GM18499 (cell line): ENCODE data around the gene HINFP.

Source experiments
- ATAC-seq: cut with Tn5 transposase; IDR thresholded peaks from one replicate; pipeline ENCODE4 v1.9.1; 2021; ENCODE audit warnings: moderate number of reproducible peaks; ENCODE audit not compliant: insufficient read depth, unreplicated experiment

Gene HINFP

DNA sequence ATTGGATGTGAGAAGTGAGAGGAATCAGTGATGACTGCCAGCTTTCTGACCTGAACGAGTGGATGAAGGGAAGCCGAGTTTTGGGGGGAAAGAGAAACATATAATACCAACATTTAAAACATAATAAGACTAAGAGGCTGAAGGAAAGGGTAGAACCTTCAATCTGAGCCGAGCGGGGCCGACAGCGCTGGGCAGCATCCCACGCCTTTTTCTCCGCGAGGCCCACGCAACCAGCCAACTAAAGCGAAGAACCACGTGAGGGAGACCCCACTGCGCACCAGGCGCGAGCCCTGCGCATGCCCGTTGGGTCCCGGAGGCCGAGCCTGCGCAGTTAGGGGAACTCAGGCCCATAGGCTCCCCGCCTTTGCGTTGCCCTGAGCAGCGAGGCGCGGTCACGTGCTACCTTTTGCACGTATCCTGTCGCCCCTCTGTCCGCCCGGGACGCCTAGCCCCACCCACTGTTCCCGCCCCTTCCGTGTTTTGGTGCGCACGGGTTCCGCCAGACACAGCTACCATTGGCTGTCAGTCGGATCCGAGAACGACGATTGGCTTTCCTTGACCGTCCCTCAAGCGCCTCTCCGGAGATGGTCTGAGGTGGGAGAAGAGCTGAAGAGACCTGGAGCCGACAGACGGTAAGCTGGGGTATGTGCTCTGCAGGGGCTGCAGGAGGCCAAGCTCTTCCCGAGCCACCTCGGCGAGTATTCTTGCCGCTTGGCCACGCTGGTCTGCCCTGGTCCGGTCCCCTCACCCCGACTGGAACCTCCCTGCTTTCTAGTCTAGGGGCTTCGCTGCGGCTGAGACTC, at the start of gene HINFP:
TSS of gene HINFP (plus strand) at position 573 of the 803 bp plus-strand sequence. CDS start 5,365 bp downstream, outside the sequence.
- ATAC-seq: peak; percentile 92

GRCh38 chr11:119077839-119078238, 43.5 kb upstream of the HINFP start:
- no peak for ATAC-seq

GRCh38 chr11:119078675-119079420, 42.5 kb upstream of the HINFP start:
- ATAC-seq: no peak

DNA sequence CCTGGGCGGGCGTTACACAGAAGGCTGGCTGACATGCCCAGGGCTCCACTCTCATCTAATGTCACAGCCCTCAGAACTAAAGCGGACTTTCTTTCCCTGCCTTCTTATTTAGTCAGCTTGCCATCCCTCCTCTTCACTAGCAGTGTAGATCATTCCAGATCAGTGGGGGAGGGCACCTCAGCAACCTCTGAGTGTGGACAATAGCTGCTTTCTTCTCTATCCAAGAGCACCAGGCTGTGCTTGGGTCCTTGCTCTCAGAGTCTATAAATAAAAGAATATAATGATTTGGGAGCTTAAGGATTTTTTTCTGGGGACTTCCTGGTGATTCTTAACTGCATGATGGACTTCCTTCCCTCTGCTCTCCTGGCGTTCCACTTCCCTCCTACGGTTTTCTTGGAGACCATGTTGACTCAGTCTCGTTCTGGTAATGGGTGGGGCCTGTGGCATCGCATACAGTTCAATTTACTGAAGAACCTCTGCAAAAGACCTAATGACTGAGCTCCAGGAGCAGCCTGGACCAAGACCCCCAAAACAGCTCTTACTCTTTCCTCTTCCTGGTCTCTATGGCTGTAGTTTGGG, 39.6 kb upstream of the HINFP start:
- no peak for ATAC-seq

DNA sequence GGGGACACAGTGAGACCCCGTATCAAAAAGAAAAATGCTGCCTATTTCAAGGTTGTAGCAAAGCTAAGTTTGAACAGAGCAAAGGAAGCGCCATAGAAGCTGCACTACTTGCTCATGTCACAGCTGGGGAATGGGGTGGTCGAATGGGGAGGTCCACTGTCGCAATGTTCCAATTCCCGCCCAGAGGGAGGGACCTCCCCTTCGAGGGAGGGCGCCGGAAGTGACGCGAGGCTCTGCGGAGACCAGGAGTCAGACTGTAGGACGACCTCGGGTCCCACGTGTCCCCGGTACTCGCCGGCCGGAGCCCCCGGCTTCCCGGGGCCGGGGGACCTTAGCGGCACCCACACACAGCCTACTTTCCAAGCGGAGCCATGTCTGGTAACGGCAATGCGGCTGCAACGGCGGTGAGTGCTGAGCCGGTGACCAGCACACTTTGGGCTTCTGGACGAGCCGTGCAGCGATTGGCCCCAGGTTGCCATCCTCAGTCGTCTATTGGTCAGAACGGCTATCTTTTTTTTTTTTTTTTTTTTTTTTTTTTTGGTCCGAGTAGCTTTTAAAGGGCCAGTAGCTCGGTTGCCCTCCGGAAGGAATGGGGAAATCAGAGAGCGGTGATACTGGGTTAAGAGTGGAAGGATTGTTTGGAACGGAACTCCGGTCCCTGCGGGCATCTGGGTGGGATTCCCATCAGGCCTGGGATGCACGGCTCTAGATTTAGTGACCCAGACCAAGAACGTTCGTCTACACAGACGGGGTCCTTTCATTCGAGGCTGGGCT, 36.5 kb upstream of the HINFP start, which contains the start of gene HMBS:
TSS of gene HMBS (plus strand) at position 219 of the 774 bp plus-strand sequence. CDS start at position 372, 153 bp downstream.
- ATAC-seq: peak; percentile 75

DNA sequence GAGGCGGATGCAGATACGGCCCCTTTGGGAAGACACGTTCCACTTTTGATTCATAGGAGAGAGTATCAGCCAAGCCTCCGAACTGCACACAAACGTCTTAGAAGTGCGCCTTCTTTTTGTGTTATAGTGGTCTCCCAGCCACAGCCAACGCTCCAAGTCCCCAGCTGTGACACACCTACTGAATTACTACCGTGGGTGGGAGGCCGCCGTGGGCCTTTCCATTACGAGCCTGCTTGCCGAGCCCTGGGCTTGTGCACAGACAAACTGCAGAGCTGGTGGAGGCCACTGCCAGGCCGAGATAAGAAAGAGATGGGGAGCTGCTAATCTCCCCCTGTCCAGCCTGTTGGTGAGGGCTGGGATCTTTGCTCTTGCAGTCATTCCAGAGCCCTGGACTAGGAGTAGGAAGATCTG, 35.9 kb upstream of the HINFP start:
- ATAC-seq: no peak

DNA sequence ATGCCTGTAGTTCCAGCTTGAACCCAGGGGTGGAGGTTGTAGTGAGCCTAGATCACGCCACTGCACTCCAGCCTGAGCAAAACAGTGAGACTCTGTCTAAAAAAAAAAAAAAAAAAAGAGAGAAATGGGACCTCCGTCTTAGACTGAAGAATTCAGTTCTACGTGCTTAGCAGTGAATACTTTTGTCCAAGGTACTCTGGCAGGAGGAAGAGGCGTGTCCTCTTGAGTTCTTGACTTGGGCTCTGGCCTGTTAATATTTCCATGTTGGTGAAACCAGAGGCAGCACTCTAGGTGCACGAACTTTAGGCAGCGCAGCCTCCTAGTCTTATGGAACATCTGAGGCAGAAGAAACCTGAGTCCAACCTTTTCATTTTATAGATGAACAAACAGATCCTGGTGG, 34.3 kb upstream of the HINFP start:
- no peak for ATAC-seq

DNA sequence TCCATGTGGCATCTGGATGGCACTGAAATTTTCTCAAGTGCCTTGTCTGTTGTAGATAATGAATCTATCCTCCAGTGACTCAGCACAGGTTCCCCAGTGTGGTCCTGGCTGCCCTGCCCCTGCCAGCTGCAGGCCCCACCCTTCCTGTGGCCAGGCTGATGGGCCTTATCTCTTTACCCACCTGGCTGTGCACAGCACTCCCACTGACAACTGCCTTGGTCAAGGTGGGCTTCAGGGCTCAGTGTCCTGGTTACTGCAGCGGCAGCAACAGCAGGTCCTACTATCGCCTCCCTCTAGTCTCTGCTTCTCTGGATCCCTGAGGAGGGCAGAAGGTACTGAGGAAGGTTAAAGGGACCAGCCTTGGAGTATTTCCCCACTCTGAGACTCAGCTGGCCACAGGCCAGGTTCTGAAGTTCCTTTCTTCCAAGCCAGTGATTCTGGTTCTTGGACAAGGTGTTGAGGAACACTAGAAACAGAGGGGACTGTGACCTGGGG, 33.6 kb upstream of the HINFP start:
- no peak for ATAC-seq

GRCh38 chr11:119088406-119088805, 33.0 kb upstream of the HINFP start:
- ATAC-seq: no peak

- no peak for ATAC-seq
These were observed 32.1 kb upstream of the HINFP start for GRCh38 chr11:119089319-119089718.

DNA sequence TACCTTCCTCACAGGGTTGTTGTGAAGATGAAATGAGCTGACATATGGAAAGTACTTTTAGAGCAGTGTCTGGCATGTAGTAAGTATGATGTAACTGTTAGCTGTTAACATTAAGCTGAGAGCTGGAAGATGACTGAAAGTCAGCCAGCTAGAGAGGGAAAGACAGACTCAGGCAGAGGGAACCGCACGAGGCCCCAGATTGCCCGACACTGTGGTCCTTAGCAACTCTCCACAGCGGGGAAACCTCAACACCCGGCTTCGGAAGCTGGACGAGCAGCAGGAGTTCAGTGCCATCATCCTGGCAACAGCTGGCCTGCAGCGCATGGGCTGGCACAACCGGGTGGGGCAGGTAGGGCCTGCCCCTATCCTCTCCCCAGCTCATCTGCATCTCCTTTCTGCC, 30.2 kb upstream of the HINFP start:
- ATAC-seq: no peak

- ATAC-seq: no peak
These were observed 29.2 kb upstream of the HINFP start for GRCh38 chr11:119091966-119092879.

DNA sequence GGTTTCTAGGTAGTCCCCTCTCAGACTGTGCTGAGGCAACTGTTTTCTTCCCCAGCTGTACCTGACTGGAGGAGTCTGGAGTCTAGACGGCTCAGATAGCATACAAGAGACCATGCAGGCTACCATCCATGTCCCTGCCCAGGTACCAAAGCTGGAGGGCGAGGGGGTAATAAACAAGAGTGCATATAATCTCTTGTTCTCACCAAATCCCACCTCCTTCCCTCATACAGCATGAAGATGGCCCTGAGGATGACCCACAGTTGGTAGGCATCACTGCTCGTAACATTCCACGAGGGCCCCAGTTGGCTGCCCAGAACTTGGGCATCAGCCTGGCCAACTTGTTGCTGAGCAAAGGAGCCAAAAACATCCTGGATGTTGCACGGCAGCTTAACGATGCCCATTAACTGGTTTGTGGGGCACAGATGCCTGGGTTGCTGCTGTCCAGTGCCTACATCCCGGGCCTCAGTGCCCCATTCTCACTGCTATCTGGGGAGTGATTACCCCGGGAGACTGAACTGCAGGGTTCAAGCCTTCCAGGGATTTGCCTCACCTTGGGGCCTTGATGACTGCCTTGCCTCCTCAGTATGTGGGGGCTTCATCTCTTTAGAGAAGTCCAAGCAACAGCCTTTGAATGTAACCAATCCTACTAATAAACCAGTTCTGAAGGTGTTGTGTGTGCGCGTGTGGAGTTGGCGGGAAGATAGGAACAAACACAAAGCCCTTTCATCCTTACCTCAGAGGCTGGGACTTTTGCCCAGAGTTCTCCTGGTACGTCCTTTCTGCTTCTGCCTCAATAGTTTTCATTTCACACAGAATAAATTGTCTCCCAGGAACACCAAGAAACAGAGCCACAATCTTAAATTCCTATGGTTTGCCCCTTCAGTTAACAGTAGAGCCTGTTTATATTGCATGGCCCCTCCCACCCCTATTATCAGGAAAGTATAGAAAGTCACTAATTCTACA, 28.2 kb upstream of the HINFP start:
- ATAC-seq: no peak

DNA sequence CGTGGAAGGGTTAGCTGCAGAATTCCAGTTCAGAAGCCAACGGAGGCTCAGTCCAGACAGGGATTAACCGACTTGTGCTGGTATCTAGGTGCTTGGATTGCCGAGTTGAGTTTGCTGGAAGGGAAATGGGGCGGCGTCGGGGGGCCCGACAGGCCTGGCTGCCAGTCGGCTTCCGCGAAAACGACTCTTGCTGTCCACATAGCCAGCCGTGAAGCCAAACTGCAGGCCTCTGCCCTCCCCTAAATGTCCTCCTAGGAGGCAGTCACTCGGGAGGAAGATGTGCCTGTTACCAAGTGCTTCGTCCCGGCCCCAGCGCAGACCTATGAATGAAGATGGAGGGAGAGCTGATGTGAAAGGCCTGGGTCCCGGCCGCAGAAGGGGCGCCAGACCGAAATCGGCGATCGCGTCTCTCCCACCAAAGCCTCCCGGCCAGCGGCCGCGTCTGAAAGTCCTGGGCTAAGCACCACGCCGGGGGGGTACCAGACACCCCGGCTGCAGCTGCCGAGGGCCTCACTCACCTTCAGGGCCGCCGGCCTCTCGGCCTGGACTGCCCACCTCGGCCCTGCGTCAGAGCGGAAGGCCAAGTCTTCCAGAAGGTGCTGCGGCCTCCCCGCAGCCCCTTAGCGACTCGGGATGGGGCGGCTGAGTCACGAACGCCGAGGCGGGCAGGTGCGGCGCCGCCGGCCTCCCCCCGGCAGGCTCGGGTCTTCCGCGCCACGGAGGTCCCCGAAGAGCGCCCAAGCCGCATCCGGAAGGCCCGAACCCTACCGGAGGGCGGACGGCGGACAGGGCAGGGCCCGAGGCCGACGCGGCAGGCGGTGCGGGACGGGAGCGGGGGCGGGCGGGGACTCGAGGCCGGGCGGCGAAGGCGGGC, 27.2 kb upstream of the HINFP start:
- no peak for ATAC-seq

DNA sequence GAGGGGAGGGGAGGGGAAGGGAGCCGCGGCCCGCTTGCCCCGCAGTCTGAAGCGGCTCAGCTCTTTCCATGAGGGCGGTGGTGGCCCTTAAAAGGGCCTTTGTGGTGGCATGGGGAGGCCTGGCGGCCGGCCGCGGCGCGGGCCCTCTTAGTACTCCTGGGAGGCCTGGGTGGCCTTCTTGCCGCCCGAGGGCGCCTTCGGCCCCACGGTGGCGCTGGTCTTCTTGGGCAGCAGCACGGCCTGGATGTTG, 26.6 kb upstream of the HINFP start:
- no peak for ATAC-seq

DNA sequence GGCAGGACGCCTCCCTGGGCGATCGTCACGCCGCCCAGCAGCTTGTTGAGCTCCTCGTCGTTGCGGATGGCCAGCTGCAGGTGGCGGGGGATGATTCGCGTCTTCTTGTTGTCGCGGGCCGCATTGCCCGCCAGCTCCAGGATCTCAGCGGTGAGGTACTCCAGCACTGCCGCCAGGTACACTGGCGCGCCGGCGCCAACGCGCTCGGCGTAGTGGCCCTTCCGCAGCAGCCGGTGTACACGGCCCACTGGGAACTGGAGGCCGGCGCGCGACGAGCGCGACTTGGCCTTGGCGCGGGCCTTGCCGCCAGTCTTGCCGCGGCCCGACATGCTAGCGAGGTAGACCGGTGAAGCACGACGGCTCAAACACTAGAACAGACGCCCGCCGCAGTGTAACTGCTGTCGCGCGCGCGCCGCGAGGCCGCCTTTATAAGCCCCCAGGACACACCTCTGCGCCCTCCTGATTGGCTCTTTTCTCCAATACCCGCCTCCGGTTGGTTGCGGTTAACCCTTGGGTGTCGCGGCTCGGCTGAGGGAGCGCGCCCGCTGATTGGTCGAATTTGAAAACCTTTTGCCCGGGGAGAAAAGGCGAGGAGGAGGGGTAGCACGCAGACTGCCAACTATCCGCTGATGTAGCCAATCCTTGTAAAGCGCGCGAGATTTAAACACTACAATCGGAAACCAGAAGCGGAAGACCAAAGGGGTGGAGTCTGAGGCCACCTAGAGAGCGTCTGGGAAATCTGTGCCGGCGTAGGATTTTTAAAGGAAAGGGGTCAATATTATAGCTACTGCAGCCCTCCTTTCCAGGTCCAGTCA, 26.1 kb upstream of the HINFP start:
- peak; percentile 69 for ATAC-seq

DNA sequence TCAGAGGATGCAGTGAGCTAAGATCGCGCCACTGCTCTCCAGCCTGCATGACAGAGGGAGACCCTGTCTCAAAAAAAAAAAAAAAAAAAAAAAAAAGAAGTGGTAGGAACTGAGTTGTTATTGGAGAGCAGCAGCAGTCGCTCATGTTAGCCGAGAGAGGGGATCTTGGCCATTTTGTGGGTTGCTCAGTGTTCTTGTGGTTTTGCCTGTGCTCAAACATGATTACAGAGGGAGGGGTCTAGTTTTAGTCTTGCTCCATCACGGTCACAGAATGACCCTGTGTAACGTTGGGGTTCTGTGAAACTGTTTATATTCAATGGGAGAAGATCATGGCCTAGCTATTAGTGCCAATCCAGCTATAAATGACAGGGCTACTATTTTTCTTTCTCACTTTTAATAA, 21.7 kb upstream of the HINFP start:
- no peak for ATAC-seq
